ENCODE data around the gene MCM3AP. TPM values are rescaled to one million over a fixed set of nuclear protein-coding genes. Genes with fewer than 3 reads are reported as not detected.

The MCM3AP gene
- total RNA-seq, 1 experiment from 2014 or later = 57.8 TPM

- no TSS peak for BruUV-seq (replicated peaks)
- ChIA-PET CTCF (no interaction called here), POLR2A (ENCODE audit: unreplicated experiment) (interaction anchor here (0.6 kb wide), 1 partner anchor 239 kb away, joined by 5 read pairs; no protein-coding TSS in a partner anchor)
- Histone ChIP-seq H3K4me2 (peak overlapping the region; percentile 94), H3K36me3 (ENCODE audit: low read depth) (peaks cover 5% of the 10 kb centered on the region; the same call in 1 of the 2 replicates), H4K20me1 (ENCODE audit: insufficient read depth) (peaks cover 8% of the 10 kb centered on the region; the same call in 1 of the 2 replicates), H3K79me2 (ENCODE audit: low read depth) (peaks cover 41% of the 10 kb centered on the region), H3K4me1 (replicated peaks; ENCODE audit: insufficient read depth) (peaks cover 29% of the 10 kb centered on the region), H3K27ac (no peak overlapping the region), H3K4me3 (peak overlapping the region; percentile 69; the same call in 1 of the 2 replicates), H2AFZ (no peak overlapping the region), H3F3A (ENCODE audit: insufficient read depth, low read depth) (peaks cover 17% of the 10 kb centered on the region; the same call in 1 of the 2 replicates), H3K9me2 (ENCODE audit: insufficient read depth) (no peaks in the 10 kb centered on the region), H3K27me3 (ENCODE audit: insufficient read depth, low read depth) (no peaks in the 10 kb centered on the region), H3K9me3 (ENCODE audit: insufficient read depth, low read depth) (no peaks in the 10 kb centered on the region)
- intact Hi-C loops (cut with micrococcal nuclease; ENCODE audit: unreplicated experiment) = loop anchor here (10.0 kb wide), 1 partner anchor 139 kb away; no protein-coding TSS in a partner anchor
- TF ChIP-seq CTCF (conservative IDR thresholded peaks at IDR 0.05) = no peak
- no peak for TF ChIP-seq EZH2 (IDR thresholded peaks at IDR 0.05; ENCODE audit: low read depth)
- no peak for DNase-seq
These were observed 1.2 kb downstream of the MCM3AP start for GRCh38 chr21:46284077-46284644.

- no peak for DNase-seq
- no TSS peak for BruUV-seq (replicated peaks)
- H3F3A ChIP-seq (ENCODE audit: insufficient read depth, low read depth) = peaks cover 7% of the 10 kb centered on the region; the same call in 1 of the 2 replicates
- no peaks in the 10 kb centered on the region; the same call in 1 of the 2 replicates for H4K20me1 ChIP-seq (ENCODE audit: insufficient read depth)
- TF ChIP-seq CTCF (conservative IDR thresholded peaks at IDR 0.05) (no peak), EZH2 (IDR thresholded peaks at IDR 0.05; ENCODE audit: low read depth) (no peak)
- intact Hi-C loops (cut with micrococcal nuclease; ENCODE audit: unreplicated experiment) = no loop called here
- no peaks in the 10 kb centered on the region for H3K27me3 ChIP-seq (ENCODE audit: insufficient read depth, low read depth)
- no peaks in the 10 kb centered on the region for H3K9me3 ChIP-seq (ENCODE audit: insufficient read depth, low read depth)
- ChIA-PET POLR2A (ENCODE audit: unreplicated experiment) (no interaction called here), CTCF (no interaction called here)
- H3K79me2 ChIP-seq (ENCODE audit: low read depth) = no peaks in the 10 kb centered on the region
- H3K4me3 ChIP-seq = no peak overlapping the region
- 0 out of 2 replicates have a peak, but pooled peaks cover 11% of the 10 kb centered on the region for H3K36me3 ChIP-seq (ENCODE audit: low read depth)
- H2AFZ ChIP-seq = no peak overlapping the region
- H3K4me1 ChIP-seq (replicated peaks; ENCODE audit: insufficient read depth) = no peaks in the 10 kb centered on the region
- no peaks in the 10 kb centered on the region for H3K9me2 ChIP-seq (ENCODE audit: insufficient read depth)
- H3K4me2 ChIP-seq = no peak overlapping the region
- no peak overlapping the region for H3K27ac ChIP-seq
These were observed 10.5 kb downstream of the MCM3AP start for GRCh38 chr21:46274797-46275390.

- no peak for DNase-seq
- Histone ChIP-seq H3K36me3 (ENCODE audit: low read depth) (0 out of 2 replicates have a peak, but pooled peaks cover 8% of the 10 kb centered on the region), H3K4me1 (replicated peaks; ENCODE audit: insufficient read depth) (no peaks in the 10 kb centered on the region), H3K27ac (no peak overlapping the region), H3K4me3 (no peak overlapping the region), H3K27me3 (ENCODE audit: insufficient read depth, low read depth) (no peaks in the 10 kb centered on the region), H3K4me2 (no peak overlapping the region), H2AFZ (no peak overlapping the region), H3K9me3 (ENCODE audit: insufficient read depth, low read depth) (no peaks in the 10 kb centered on the region), H3K79me2 (ENCODE audit: low read depth) (no peaks in the 10 kb centered on the region), H3K9me2 (ENCODE audit: insufficient read depth) (no peaks in the 10 kb centered on the region), H3F3A (ENCODE audit: insufficient read depth, low read depth) (peaks cover 11% of the 10 kb centered on the region; the same call in 1 of the 2 replicates), H4K20me1 (ENCODE audit: insufficient read depth) (no peaks in the 10 kb centered on the region; the same call in 1 of the 2 replicates)
- intact Hi-C loops (cut with micrococcal nuclease; ENCODE audit: unreplicated experiment) = no loop called here
- no TSS peak for BruUV-seq (replicated peaks)
- ChIA-PET POLR2A (ENCODE audit: unreplicated experiment) (no interaction called here), CTCF (no interaction called here)
- no peak for TF ChIP-seq EZH2 (IDR thresholded peaks at IDR 0.05; ENCODE audit: low read depth)
- TF ChIP-seq CTCF (conservative IDR thresholded peaks at IDR 0.05) = no peak
These were observed 12.1 kb downstream of the MCM3AP start for GRCh38 chr21:46273341-46273740.
